ENCODE measurements around the gene GHRHR. TPM values are rescaled to one million over a fixed set of nuclear protein-coding genes. Genes with fewer than 3 reads are reported as not detected.

The GHRHR gene
- total RNA-seq, 1 donor from 2014 or later, result not detected

DNA sequence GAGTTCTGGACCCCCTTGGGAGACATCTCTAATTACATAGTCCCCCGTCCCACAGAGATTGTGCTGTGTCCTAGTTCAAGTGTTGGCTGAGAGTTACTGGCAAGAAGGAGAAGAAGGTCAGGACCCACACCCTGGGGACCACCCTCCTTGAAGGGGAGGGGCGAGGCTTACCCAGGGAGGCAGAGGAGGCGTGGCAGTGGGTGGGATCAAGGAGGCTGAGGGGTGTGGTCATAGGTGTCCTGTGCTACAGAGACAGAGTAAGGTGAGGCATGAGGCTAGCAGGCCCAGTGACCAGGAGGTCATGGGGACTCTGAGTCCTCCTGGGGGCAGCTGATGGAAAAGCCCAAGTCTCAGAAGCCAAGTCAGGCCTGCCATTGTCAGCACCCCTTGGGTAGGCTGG lies 59.0 kb downstream of the GHRHR start:
- intact Hi-C loops (cut with micrococcal nuclease), result no loop called here
- DNase-seq (no peak), ATAC-seq (no peak)

DNA sequence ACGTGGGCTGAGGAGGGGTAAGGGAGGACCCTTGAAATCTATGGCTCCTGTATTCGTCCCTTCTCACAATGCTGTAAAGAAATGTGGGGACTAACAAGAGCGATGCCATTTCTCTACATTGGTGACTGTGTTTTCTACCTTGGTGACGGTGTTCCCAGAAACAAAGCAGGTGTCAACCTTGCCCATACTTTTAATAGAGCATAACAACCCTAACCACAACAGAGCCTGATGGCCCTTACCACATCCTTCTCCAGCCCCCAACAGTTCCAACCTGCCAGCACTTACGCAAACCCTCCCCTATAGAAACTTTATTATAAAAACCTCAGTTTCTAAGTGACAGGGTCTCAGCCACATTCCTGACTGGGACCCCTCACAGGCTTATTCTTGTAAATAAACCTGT lies 60.1 kb downstream of the GHRHR start:
- no peak for DNase-seq
- no peak for ATAC-seq
- intact Hi-C loops (cut with micrococcal nuclease), result no loop called here

DNA sequence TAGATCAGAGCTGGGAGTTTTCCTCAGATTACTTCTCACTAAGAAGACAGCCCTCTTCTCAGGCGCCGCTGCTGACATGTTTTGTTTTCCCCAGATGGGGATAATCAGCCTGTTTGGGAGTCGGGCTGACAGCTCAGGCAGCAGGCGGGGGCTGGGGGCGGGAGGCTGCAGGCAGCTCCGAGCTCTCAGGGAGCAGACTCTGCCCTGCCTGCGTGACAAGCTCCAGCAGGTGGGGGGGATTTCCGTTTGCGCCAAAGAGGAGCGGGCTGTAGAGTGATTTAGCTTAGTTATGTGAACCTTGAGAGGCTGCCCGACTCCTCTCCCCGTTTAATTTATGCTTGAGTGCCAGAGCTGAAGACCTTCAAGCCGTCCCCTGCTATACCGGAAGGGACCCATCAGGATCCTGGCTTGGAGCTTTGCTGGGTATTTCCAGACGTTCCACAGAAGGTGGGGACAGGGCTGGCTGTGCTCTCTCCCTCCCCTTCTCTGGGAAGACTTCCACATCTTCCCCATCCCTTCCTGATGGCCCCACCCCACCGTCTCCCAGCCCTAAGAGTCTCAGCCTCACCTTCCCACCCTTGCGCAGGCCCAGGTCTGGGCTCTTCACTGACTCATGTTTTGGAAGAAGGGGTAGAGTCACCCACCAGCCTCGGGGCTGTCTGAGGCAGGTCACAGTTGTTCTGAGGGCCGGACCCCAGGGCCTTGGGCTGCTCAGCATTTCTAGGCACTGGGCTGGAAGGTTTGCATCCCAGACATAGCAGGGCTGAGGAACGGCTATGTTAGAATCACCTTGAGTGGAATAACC lies 63.6 kb downstream of the GHRHR start:
- intact Hi-C loops (cut with micrococcal nuclease), result no loop called here
- ATAC-seq (peak; percentile 84), DNase-seq (peak; percentile 71)

DNA sequence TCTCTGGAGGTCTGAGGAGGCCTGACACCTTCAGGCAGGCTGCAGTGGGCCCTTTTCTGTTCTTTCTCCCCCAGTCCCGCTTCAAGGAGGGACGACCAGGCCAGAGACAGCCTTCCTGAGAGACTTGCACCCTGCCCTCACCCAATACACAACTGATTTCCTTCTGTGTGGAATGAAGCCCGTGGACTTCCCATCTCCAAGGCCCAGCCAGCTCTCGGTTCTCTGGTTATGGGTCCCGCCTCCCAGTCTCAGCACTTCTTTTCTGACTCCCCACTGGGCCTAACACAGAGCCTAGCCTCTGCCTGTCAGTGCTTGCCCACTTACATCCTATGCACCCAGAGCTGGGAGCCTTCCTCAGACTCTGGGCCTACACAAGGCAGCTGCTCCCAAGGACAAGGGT lies 64.3 kb downstream of the GHRHR start:
- DNase-seq (no peak), ATAC-seq (no peak)
- intact Hi-C loops (cut with micrococcal nuclease), result no loop called here

DNA sequence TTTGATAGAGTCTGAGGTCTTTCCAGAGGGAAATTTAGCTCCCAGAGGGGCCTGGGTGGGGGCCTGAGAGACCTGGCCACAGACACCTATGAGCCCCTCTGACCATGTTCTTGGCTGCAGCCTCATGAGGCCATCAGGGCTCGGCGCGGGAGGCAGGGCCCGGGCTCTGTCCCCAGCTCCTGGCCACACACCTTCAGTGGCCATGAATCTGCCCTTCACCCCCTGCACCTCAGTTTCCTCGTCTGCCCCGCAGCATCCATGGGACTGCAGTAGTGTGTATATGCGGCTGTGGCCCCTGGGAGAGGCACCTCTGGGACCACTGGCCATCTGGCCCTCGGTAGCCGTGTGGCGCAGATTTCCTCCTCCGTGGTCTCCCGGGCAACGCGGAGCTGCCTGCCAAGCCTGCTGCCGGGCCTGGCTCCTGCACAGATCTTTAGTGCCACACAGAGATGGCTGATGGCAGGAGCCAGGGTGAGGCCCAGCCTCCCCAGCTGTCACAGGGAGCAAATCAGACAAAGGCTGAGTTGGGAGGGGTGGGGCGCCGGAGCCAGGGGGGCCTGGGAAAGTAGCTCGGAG lies 64.8 kb downstream of the GHRHR start:
- no peak for DNase-seq
- no peak for ATAC-seq
- intact Hi-C loops (cut with micrococcal nuclease), result no loop called here

Other genes with a start within 250 kb of the GHRHR start
- 50.2 TPM for gene INMT, start 211.8 kb upstream of the GHRHR start, total RNA-seq
- gene MINDY4, start 192.5 kb upstream of the GHRHR start, total RNA-seq, result 4.9 TPM
- 323 TPM for gene AQP1, start 52.1 kb upstream of the GHRHR start, total RNA-seq
- 6.0 TPM for gene ADCYAP1R1, start 88.4 kb downstream of the GHRHR start, total RNA-seq

Measured in left ventricle myocardium superior (tissue), 1 donor.